ENCODE results near the gene SH3GL2.

SH3GL2 gene

DNA sequence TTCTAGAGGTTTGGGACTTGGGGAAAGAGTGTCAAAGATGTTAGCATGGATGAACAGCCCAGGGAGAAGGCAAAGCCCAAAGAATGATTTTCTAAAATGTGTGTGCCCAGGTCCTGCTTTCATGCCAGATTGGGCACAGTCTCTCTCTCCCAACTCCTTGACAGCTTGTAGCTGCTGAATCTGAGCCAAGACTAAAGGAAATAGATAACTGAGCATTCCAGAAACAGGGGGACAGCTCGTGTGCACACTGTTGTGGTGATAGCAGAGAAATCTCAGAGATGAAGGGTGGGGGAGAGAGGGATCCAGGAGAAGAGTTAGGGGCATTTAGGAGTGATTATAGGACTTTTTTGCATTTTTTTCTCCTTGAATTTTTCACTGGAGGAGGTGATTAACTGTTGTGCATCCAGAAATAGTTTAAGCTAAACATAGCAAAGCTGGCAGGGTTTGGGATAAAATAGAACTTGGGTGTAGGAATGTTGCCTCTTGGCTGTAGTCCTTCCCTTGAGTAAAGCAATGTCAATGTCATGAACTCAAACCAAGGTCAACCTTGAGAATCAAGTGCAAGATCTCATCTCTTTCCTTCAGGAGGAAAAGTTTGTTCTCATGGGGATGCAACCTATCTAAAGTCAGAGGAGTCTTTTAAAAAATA is 245.9 kb downstream of the SH3GL2 start:
- no peak for DNase-seq

DNA sequence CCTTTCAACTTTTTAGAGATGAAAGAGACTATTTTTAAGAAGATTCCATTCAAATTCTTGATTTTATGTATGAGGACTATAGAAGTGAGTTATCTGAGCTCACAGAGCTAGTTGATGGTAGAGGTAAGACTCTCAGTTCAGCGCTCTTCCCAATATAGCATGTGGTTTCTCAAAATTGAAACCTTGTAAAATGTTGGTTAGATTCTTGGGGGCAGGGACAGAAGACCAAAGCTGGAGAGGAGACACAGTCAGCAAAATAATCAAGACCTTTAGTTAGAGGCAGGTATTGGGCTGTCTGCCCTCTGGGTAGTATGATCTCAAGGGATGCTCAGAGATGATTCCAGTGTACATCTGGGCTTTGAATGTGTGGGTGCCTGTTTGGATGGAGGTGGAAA is 246.4 kb downstream of the SH3GL2 start:
- no peak for DNase-seq

DNA sequence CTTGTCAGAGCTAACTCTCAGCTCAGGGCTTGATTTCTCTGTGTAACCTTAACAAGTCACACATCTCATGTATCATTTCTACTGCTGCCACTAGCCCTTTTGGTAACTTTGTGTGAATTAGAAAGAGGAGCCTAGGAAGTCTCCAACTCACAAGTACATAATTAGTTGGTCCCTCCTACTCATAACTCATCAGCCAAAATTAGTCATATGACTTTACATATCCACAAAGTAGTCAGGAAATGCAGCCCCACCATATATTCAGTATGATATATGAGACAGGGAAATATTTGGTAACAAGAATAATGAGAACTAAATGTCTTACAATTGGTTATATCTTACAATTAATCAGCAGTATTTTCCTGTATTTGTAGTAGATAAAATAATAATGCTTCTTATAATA is 250.2 kb downstream of the SH3GL2 start:
- DNase-seq, result no peak

DNA sequence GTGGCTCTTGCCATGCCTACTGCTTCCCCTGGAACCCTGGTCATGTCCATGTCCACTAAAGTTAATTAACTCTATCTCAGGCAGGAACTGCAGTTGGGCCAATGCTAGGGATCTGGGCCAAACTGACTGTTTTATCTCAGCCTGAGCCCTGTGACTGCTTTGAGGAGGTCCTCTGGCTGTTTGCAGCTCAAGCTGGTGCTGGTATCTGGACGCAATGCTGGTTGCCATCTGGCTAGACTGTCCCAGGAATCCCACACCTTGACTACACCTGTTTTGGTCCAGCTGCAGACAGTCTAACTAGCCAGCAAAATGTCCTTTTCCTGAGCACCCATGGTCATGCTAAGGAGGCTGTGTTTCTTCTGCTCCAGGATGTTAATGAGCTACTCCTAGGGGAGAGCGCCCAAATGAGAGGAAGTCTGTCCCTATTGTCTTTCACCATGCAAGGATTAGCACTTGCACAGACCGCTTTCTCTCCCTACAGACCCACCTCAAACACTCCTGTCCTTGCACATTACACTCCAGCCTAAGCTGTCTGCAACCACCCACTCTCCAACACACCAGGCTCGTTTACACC is 251.0 kb downstream of the SH3GL2 start:
- DNase-seq, result no peak

DNA sequence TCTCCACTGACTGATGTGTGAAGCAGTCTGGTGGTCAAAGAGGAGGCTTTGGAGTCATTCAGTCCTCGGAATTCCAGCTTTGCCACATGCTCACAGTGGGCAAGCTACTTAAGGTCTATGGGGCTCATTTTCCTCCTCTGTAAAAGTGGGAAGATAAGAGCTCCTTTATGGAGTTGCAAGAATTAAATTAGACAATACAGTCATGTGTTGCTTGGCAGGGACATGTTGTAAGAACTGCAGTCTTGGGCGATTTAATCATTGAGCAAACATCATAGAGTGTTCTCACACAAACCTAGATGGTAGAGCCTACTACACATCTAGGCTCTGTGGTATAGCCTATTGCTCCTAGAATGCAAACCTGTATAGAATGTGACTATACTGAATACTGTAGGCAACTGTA is 253.9 kb downstream of the SH3GL2 start:
- no peak for DNase-seq

DNA sequence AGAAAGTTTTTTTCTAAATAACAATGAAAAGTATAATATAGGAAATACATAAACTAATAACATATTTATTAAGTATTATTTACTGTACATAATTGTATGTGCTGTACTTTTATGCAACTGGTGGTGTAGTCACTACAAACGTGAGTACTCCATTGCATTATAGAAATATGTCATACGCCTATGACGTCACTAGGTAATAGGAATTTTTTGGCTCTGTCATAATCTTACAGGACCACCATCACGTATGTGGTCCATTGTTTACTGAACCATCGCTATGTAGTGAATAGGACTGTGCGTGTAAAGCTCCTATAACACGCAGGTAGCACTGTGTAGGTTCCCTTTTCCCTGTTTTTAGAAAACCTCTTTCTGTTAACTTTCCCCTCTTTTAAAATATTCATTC is 255.0 kb downstream of the SH3GL2 start:
- no peak for DNase-seq

DNA sequence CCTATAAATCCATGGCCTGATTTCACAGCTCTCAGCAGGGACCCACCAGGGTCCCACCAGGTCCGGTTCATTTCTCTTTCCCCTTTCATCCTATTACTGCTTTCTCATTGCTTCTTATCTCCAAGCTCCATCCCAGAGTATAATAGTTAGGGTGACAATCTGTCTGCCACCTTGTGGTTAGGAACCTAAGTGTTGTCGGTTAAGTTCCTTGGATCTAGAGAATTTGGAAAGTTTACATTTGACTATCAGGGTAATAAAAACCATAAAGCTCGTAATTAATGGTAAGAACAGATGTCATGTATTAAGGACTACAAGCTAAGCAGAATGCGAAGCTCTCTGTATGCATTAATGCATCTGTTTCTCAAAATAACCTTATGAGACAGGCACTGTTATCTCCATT is 259.1 kb downstream of the SH3GL2 start:
- no peak for DNase-seq

DNA sequence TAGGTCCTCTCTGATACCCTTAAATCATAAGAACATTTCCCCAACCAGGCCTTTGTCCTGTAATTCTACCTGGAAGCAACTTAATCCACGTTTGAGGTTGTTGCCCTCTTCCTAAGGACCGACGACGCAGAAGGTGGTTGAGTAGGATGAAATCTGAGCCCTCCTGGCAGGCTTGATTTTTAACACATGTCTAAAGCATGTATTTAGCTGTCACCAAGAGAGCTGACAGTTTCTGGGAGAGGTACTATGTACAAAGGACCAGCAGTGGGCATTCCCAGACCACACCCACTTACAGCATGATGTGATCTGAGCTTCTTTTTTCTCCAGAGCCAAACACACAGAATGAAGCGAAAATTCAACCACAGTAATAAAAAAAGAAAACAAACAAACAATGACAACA is 260.9 kb downstream of the SH3GL2 start:
- DNase-seq, result no peak

DNA sequence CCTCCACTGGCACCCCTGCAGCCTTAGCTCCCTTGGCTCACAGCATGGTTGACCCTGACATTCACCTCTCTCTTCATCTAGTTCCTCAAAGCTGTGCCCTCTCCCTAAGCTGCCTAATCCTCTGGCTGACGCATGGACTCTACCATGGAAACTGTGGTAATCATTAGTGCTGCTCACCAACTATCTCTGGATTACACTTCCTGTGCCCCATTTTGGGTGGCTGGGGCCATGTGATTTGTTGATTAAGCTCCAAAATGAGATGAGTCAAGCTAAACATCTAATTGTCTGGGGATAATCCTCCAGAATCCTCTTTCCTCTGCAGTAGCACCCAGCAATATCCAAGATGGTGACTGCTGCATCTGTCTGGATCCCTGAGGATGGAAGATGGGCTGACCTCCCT is 264.4 kb downstream of the SH3GL2 start:
- no peak for DNase-seq
